GM12878 (cell line): ENCODE results near the gene NLGN3. TPM values are rescaled to one million over a fixed set of nuclear protein-coding genes. Genes with fewer than 3 reads are reported as not detected.

Experiments used
- ATAC-seq: fragments of 200-7000 bp; cut with Tn5 transposase; 3 replicates; pipeline ENCODE4 v1.9.1; 2020; ENCODE audit warnings: mild to moderate bottlenecking, moderate library complexity
- BruUV-seq: library from RNA; stranded (reverse); fragments of 400-500 nt; replicated peaks from 2 replicates; lab custom pipeline; 2021; lab: Mats Ljungman, UMichigan
- CTCF ChIA-PET: fragments of 300-600 bp; sonication (Branson Sonifier 250); formaldehyde crosslinking; extraction: SDS; loops from one replicate; lab custom pipeline; 2021; ENCODE audit warnings: inconsistent platforms; lab: Yijun Ruan, JAX
- POLR2A ChIA-PET: fragments of 350-600 bp; formaldehyde crosslinking; extraction: SDS; loops from one replicate; lab custom pipeline; 2021; ENCODE audit warnings: inconsistent platforms; lab: Charles Lee
- RAD21 ChIA-PET: fragments of 300-600 bp; sonication (Branson Sonifier 250); formaldehyde crosslinking; loops from one replicate; lab custom pipeline; 2023; ENCODE audit warnings: antibody characterized with exemption; ENCODE audit not compliant: unreplicated experiment; lab: Charles Lee
- SMC1A ChIA-PET: fragments of 300-600 bp; sonication (Branson Sonifier 250); formaldehyde crosslinking; loops from one replicate; lab custom pipeline; 2023; ENCODE audit not compliant: unreplicated experiment, uncharacterized antibody; lab: Charles Lee
- DNase-seq: peaks from one replicate; pipeline ENCODE4 v3.0.0-alpha.2; 2011; ENCODE audit warnings: low read depth, low spot score
- FAIRE-seq: peaks from 3 replicates; lab custom pipeline; 2011; peaks lifted over from hg19 to GRCh38; lab: Jason Lieb, UNC
- H2AFZ ChIP-seq: 2 replicates; pipeline ENCODE4 v1.6.0; 2011; ENCODE audit warnings: low read depth, low read length, control low read depth; ENCODE audit not compliant: control insufficient read depth
- H3K27ac ChIP-seq: 2 replicates; pipeline ENCODE4 v1.5.1; 2011; ENCODE audit warnings: control low read depth; ENCODE audit not compliant: control insufficient read depth, insufficient read depth
- H3K27me3 ChIP-seq, 2 experiments: replicated peaks in 1 of 2; 2 replicates each; pipeline versions ENCODE4 v1.6.0 to v1.6.1; 2011; ENCODE audit warnings: low read length in 1 of 2; ENCODE audit not compliant: control insufficient read depth in 2 of 2, insufficient read depth in 2 of 2
- H3K36me3 ChIP-seq, 2 experiments: 2 replicates each; pipeline ENCODE4 v1.5.1; 2011; ENCODE audit warnings: low read length in 1 of 2; ENCODE audit not compliant: control insufficient read depth in 2 of 2, insufficient read depth in 2 of 2
- H3K4me1 ChIP-seq: 2 replicates; pipeline ENCODE4 v1.6.1; 2011; ENCODE audit warnings: mild to moderate bottlenecking, low read length, moderate library complexity, mixed read lengths; ENCODE audit not compliant: control insufficient read depth, insufficient read depth
- H3K4me2 ChIP-seq: 2 replicates; pipeline ENCODE4 v1.6.0; 2011; ENCODE audit warnings: control low read depth; ENCODE audit not compliant: control insufficient read depth, insufficient read depth
- H3K4me3 ChIP-seq: fragments of 200-600 bp; sonication (generic); 2 replicates; pipeline ENCODE4 v1.5.1; 2016
- H3K79me2 ChIP-seq: 2 replicates; pipeline ENCODE4 v1.6.0; 2011; ENCODE audit warnings: low read length; ENCODE audit not compliant: control insufficient read depth, insufficient read depth
- H3K9ac ChIP-seq: 2 replicates; pipeline ENCODE4 v1.8.0; 2011; ENCODE audit warnings: low read length, control low read depth, mixed read lengths; ENCODE audit not compliant: control insufficient read depth, insufficient read depth
- H3K9me3 ChIP-seq: replicated peaks from 3 replicates; pipeline ENCODE4 v1.5.1; 2011; ENCODE audit warnings: mild to moderate bottlenecking, low read length; ENCODE audit not compliant: control insufficient read depth, insufficient read depth
- H4K20me1 ChIP-seq: 2 replicates; pipeline ENCODE4 v1.6.0; 2011; ENCODE audit not compliant: control insufficient read depth, insufficient read depth
- CREM ChIP-seq: IDR thresholded peaks from 2 replicates; pipeline ENCODE4 v1.6.1; 2014; ENCODE audit warnings: antibody characterized with exemption, low read depth
- HDAC6 ChIP-seq: fragments of 200-600 bp; sonication (generic); IDR thresholded peaks from one replicate; pipeline ENCODE4 v1.8.0; 2017; ENCODE audit warnings: antibody characterized with exemption; ENCODE audit not compliant: unreplicated experiment
- WGBS: methylation state at CpG from one replicate; pipeline ENCODE4 v1.1.6; 2016; ENCODE audit warnings: low lambda C conversion rate; ENCODE audit not compliant: insufficient replicate concordance, insufficient coverage; ENCODE audit errors: missing lambda C conversion rate; 5-methylcytosine and 5-hydroxymethylcytosine counted together
- in situ Hi-C: fragments of 300-500 bp; cut with MboI; formaldehyde crosslinking; loops from 9 replicates; pipeline ENCODE4 v1.14.3; 2018; ENCODE audit warnings: mixed read lengths
- intact Hi-C: fragments of 100-400 bp; cut with micrococcal nuclease; formaldehyde crosslinking; loops from one replicate; pipeline ENCODE4 v1.14.2; 2022; ENCODE audit not compliant: unreplicated experiment
- polyA plus RNA-seq, 11 experiments: library from polyadenylated mRNA; depleted of rRNA in 4 of 11; unstranded in 6 of 11; stranded (reverse) in 5 of 11; fragments of >200 nt; fragmentation: Nextera tagmentation in 4 of 11; fragmentation: Illumina TruSeq in 1 of 11; extraction: Ambion mirVana in 4 of 11; extraction: Trizol in 1 of 11; gene quantifications; 1 replicate in 1 of 11; 2 replicates in 10 of 11; pipeline versions ENCODE4 v1.2.1 to v1.2.3, GENCODE V29; 2011 to 2016; ENCODE audit warnings: inconsistent platforms in 2 of 11, missing spikeins in 2 of 11, low read depth in 1 of 11
- total RNA-seq, 4 experiments: library from RNA; depleted of rRNA in 3 of 4; stranded (reverse); fragments of >200 nt in 3 of 4; fragmentation: Illumina TruSeq in 1 of 4; extraction: Trizol in 1 of 4; gene quantifications; 2 replicates each; pipeline versions ENCODE4 v1.2.1 to v1.2.3, GENCODE V29; 2013 to 2021
- TF ChIP-seq, protein P1 (sequence below): fragments of 450-650 bp; IDR thresholded peaks from 2 replicates; pipeline ENCODE4 v1.6.1; 2017; ENCODE audit warnings: mild to moderate bottlenecking
- TF ChIP-seq, protein P2 (sequence below): fragments of 450-650 bp; IDR thresholded peaks from 2 replicates; pipeline ENCODE4 v1.6.1; 2018; ENCODE audit warnings: borderline replicate concordance, mild to moderate bottlenecking; ENCODE audit not compliant: partially characterized antibody

NLGN3 gene
- total and polyA plus RNA-seq, 10 of the 15 experiments (the other 5 are each of a cell fraction or from before 2014, with no cell fraction given): 0.07 to 0.73 (median 0.28) TPM

- peaks cover 1 to 6% of the 10 kb centered on the region in 2 experiments; a peak in 3 of 4 replicates for H3K36me3 ChIP-seq
- DNase-seq: no peak
- in situ Hi-C loops: no loop called here
- no peaks in the 10 kb centered on the region for H3K79me2 ChIP-seq
- 76% methylated on average over 4 of the region's 4 CpGs for WGBS
- BruUV-seq: no TSS peak
- ChIA-PET RAD21 (interaction anchor here (0.9 to 2.1 kb wide), 2 partner anchors 31 to 34 kb away, joined by 3 to 6 read pairs; no protein-coding TSS in a partner anchor), CTCF (interaction anchor here (1.4 to 3.9 kb wide), 4 partner anchors 8 to 135 kb away, joined by 3 to 82 read pairs (median 10); no protein-coding TSS in a partner anchor), SMC1A (interaction anchor here (1.4 to 3.7 kb wide), 3 partner anchors 11 to 34 kb away, joined by 3 to 46 read pairs (median 7); no protein-coding TSS in a partner anchor), POLR2A (no interaction called here)
- no peak overlapping the region for H3K4me2 ChIP-seq
- no peaks in the 10 kb centered on the region for H3K27me3 ChIP-seq
- no peaks in the 10 kb centered on the region for H3K9me3 ChIP-seq
- H3K9ac ChIP-seq: no peak overlapping the region
- TF ChIP-seq, protein P1, sequence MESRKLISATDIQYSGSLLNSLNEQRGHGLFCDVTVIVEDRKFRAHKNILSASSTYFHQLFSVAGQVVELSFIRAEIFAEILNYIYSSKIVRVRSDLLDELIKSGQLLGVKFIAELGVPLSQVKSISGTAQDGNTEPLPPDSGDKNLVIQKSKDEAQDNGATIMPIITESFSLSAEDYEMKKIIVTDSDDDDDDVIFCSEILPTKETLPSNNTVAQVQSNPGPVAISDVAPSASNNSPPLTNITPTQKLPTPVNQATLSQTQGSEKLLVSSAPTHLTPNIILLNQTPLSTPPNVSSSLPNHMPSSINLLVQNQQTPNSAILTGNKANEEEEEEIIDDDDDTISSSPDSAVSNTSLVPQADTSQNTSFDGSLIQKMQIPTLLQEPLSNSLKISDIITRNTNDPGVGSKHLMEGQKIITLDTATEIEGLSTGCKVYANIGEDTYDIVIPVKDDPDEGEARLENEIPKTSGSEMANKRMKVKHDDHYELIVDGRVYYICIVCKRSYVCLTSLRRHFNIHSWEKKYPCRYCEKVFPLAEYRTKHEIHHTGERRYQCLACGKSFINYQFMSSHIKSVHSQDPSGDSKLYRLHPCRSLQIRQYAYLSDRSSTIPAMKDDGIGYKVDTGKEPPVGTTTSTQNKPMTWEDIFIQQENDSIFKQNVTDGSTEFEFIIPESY: no peak
- TF ChIP-seq HDAC6 (no peak), CREM (no peak)
- TF ChIP-seq, protein P2, sequence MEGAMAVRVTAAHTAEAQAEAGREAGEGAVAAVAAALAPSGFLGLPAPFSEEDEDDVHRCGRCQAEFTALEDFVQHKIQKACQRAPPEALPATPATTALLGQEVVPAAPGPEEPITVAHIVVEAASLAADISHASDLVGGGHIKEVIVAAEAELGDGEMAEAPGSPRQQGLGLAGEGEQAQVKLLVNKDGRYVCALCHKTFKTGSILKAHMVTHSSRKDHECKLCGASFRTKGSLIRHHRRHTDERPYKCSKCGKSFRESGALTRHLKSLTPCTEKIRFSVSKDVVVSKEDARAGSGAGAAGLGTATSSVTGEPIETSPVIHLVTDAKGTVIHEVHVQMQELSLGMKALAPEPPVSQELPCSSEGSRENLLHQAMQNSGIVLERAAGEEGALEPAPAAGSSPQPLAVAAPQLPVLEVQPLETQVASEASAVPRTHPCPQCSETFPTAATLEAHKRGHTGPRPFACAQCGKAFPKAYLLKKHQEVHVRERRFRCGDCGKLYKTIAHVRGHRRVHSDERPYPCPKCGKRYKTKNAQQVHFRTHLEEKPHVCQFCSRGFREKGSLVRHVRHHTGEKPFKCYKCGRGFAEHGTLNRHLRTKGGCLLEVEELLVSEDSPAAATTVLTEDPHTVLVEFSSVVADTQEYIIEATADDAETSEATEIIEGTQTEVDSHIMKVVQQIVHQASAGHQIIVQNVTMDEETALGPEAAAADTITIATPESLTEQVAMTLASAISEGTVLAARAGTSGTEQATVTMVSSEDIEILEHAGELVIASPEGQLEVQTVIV: no peak
- H3K4me1 ChIP-seq: no peaks in the 10 kb centered on the region
- no peak for ATAC-seq
- no peak for FAIRE-seq
- no peak overlapping the region for H3K4me3 ChIP-seq
- H2AFZ ChIP-seq: no peak overlapping the region
- intact Hi-C loops: no loop called here
- no peaks in the 10 kb centered on the region for H4K20me1 ChIP-seq
- no peak overlapping the region for H3K27ac ChIP-seq
Observed at GRCh38 chrX:71131510-71131909, 13.1 kb upstream of the NLGN3 start.
